OCI-LY3 (cell line): ENCODE data around the gene SMTNL2.

ENCODE experiments used
- CTCF ChIP-seq: fragments of 200-600, 300-600 bp; sonication (generic); IDR thresholded peaks from 2 replicates; pipeline ENCODE4 v1.5.1; 2014; ENCODE audit warnings: antibody characterized with exemption, low read length, low read depth
- EZH2phosphoT487 ChIP-seq: fragments of 200-600 bp; shearing (Covaris generic); IDR thresholded peaks from 2 replicates; pipeline ENCODE4 v1.6.1; 2018; ENCODE audit warnings: antibody characterized with exemption, mixed run types, low read depth

- no peak for TF ChIP-seq CTCF
- no peak for TF ChIP-seq EZH2phosphoT487
These were observed 42.2 kb upstream of the SMTNL2 start for GRCh38 chr17:4542003-4542725.
